HepG2 (cell line): Measurements from ENCODE around the gene RPS6KC1. TPM values are rescaled to one million over a fixed set of nuclear protein-coding genes. Genes with fewer than 3 reads are reported as not detected.

Source experiments
- ATAC-seq: fragments of 200-7000 bp; cut with Tn5 transposase; 3 replicates; pipeline ENCODE4 v1.9.1; 2020; ENCODE audit warnings: mild to moderate bottlenecking, moderate library complexity
- BruUV-seq: library from RNA; stranded (reverse); fragments of 400-500 nt; replicated peaks from 2 replicates; lab custom pipeline; 2021; lab: Mats Ljungman, UMichigan
- CTCF ChIA-PET: fragments of 300-600 bp; formaldehyde crosslinking; extraction: SDS; loops from one replicate; lab custom pipeline; 2021; ENCODE audit warnings: low total read pairs, inconsistent platforms, low intra/inter-chr PET ratio; lab: Yijun Ruan, JAX
- POLR2A ChIA-PET: fragments of 350-600 bp; sonication (Branson Sonifier 250); formaldehyde crosslinking; loops from one replicate; lab custom pipeline; 2020; ENCODE audit warnings: antibody characterized with exemption, inconsistent platforms; lab: Yijun Ruan, JAX
- DNase-seq: peaks from one replicate; pipeline ENCODE4 v3.0.0-alpha.2; 2015; ENCODE audit warnings: low spot score
- FAIRE-seq: peaks from 3 replicates; lab custom pipeline; 2011; peaks lifted over from hg19 to GRCh38; lab: Jason Lieb, UNC
- H2AFZ ChIP-seq: one replicate; pipeline ENCODE4 v1.6.1; 2011; ENCODE audit warnings: low read length, inconsistent platforms
- H3K27ac ChIP-seq: fragments of 300-600 bp; 3 replicates; pipeline ENCODE4 v1.8.0; 2011; ENCODE audit warnings: mixed run types, mild to moderate bottlenecking, mixed read lengths, low read length, inconsistent platforms; ENCODE audit not compliant: insufficient read depth; ENCODE audit errors: extremely low read length
- H3K27me3 ChIP-seq, 2 experiments: fragments of 200-600 bp in 1 of 2; 2 replicates in 1 of 2; 3 replicates in 1 of 2; pipeline versions ENCODE4 v1.6.0 to v1.8.0; 2011; ENCODE audit warnings: low read length in 2 of 2, mild to moderate bottlenecking in 2 of 2, moderate library complexity in 2 of 2, inconsistent platforms in 1 of 2; ENCODE audit not compliant: insufficient read depth in 2 of 2, control insufficient read depth in 1 of 2
- H3K36me3 ChIP-seq, 2 experiments: fragments of 200-600 bp in 1 of 2; replicated peaks in 1 of 2; 2 replicates in 1 of 2; 3 replicates in 1 of 2; pipeline versions ENCODE4 v1.5.1 to v1.8.0; 2011; ENCODE audit warnings: low read length in 2 of 2, inconsistent platforms in 1 of 2; ENCODE audit not compliant: insufficient read depth in 2 of 2, control insufficient read depth in 1 of 2
- H3K4me1 ChIP-seq: 2 replicates; pipeline ENCODE4 v1.5.1; 2012; ENCODE audit warnings: low read length, inconsistent platforms; ENCODE audit not compliant: insufficient read depth
- H3K4me2 ChIP-seq: 2 replicates; pipeline ENCODE4 v1.6.0; 2011; ENCODE audit warnings: low read depth, low read length, inconsistent platforms
- H3K4me3 ChIP-seq, 3 experiments: fragments of 200-600 bp in 1 of 3; sonication (generic), shearing (Covaris generic) in 1 of 3; replicated peaks in 1 of 3; 2 replicates each; pipeline ENCODE4 v1.5.1; 2011 to 2016; ENCODE audit warnings: low read length in 3 of 3, inconsistent platforms in 2 of 3, low read depth in 2 of 3, mild to moderate bottlenecking in 2 of 3, control low read depth in 1 of 3, mixed read lengths in 1 of 3; ENCODE audit not compliant: insufficient read depth in 1 of 3
- H3K79me2 ChIP-seq: one replicate; pipeline ENCODE4 v1.6.1; 2011; ENCODE audit warnings: low read length, inconsistent platforms; ENCODE audit not compliant: insufficient read depth
- H3K9ac ChIP-seq: 2 replicates; pipeline ENCODE4 v1.6.0; 2011; ENCODE audit warnings: mild to moderate bottlenecking, low read depth, low read length, inconsistent platforms; ENCODE audit not compliant: insufficient read depth
- H3K9me3 ChIP-seq: 2 replicates; pipeline ENCODE4 v1.5.1; 2012; ENCODE audit warnings: mild to moderate bottlenecking, low read length
- H4K20me1 ChIP-seq: 2 replicates; pipeline ENCODE4 v1.6.0; 2011; ENCODE audit warnings: inconsistent platforms, mild to moderate bottlenecking, low read length, moderate library complexity; ENCODE audit not compliant: insufficient read depth
- EZH2 ChIP-seq: conservative IDR thresholded peaks from 2 replicates; pipeline ENCODE4 v1.6.1; 2012; ENCODE audit warnings: mild to moderate bottlenecking, low read depth, low read length, moderate library complexity
- HDAC1 ChIP-seq: sonication (generic); formaldehyde crosslinking; IDR thresholded peaks from 2 replicates; pipeline ENCODE4 v1.5.1; 2020; ENCODE audit warnings: mild to moderate bottlenecking, missing genetic modification reagents
- MEIS2 ChIP-seq: sonication (generic); formaldehyde crosslinking; IDR thresholded peaks from 2 replicates; pipeline ENCODE4 v1.9.0; 2021; ENCODE audit warnings: mild to moderate bottlenecking, missing genetic modification reagents
- SMAD9 ChIP-seq: sonication (generic); formaldehyde crosslinking; IDR thresholded peaks from 2 replicates; pipeline ENCODE4 v1.5.1; 2020; ENCODE audit warnings: mild to moderate bottlenecking, missing genetic modification reagents
- TARDBP ChIP-seq: sonication (generic); formaldehyde crosslinking; IDR thresholded peaks from 2 replicates; pipeline ENCODE4 v1.8.0; 2022; ENCODE audit warnings: mild to moderate bottlenecking, missing genetic modification reagents
- ZBTB1 ChIP-seq: sonication (generic); formaldehyde crosslinking; IDR thresholded peaks from 2 replicates; pipeline ENCODE4 v1.4.0; 2020; ENCODE audit warnings: missing genetic modification reagents, borderline replicate concordance
- ZBTB38 ChIP-seq: sonication (generic); formaldehyde crosslinking; IDR thresholded peaks from 2 replicates; pipeline ENCODE4 v1.5.1; 2020; ENCODE audit warnings: mild to moderate bottlenecking, missing genetic modification reagents
- ZBTB42 ChIP-seq: sonication (generic); formaldehyde crosslinking; IDR thresholded peaks from 2 replicates; pipeline ENCODE4 v1.5.0; 2020; ENCODE audit warnings: mild to moderate bottlenecking, missing genetic modification reagents
- ZNF10 ChIP-seq: sonication (generic); formaldehyde crosslinking; IDR thresholded peaks from 2 replicates; pipeline ENCODE4 v1.4.0; 2020; ENCODE audit warnings: mild to moderate bottlenecking, low read depth, missing genetic modification reagents, borderline replicate concordance
- ZNF292 ChIP-seq: sonication (generic); formaldehyde crosslinking; IDR thresholded peaks from 2 replicates; pipeline ENCODE4 v1.8.1; 2022; ENCODE audit warnings: mild to moderate bottlenecking, low read depth, missing genetic modification reagents, borderline replicate concordance
- ZNF530 ChIP-seq: sonication (generic); formaldehyde crosslinking; IDR thresholded peaks from 2 replicates; pipeline ENCODE4 v1.5.0; 2020; ENCODE audit warnings: low read depth, mild to moderate bottlenecking, missing genetic modification reagents
- ZNF724P ChIP-seq: sonication (generic); formaldehyde crosslinking; IDR thresholded peaks from 2 replicates; pipeline ENCODE4 v1.8.0; 2022; ENCODE audit warnings: missing genetic modification reagents, borderline replicate concordance
- ZSCAN29 ChIP-seq: sonication (generic); formaldehyde crosslinking; conservative IDR thresholded peaks from 2 replicates; pipeline ENCODE4 v1.4.0; 2020; ENCODE audit warnings: mild to moderate bottlenecking, missing genetic modification reagents
- WGBS: methylation state at CpG from one replicate; pipeline ENCODE4 v1.1.6; 2017; ENCODE audit warnings: low lambda C conversion rate; 5-methylcytosine and 5-hydroxymethylcytosine counted together
- in situ Hi-C: cut with HindIII; loops from 2 replicates; pipeline ENCODE4 v1.10.0; 2017; ENCODE audit warnings: low pct_unique_long_range_greater_than_20kb; ENCODE audit not compliant: extremely low pct_ligation_motif_present
- intact Hi-C: fragments of 100-400 bp; cut with micrococcal nuclease; formaldehyde crosslinking; loops from one replicate; pipeline ENCODE4 v1.10.0; 2022; ENCODE audit not compliant: unreplicated experiment
- polyA plus RNA-seq, 8 experiments: library from polyadenylated mRNA; depleted of rRNA in 3 of 8; stranded (reverse) in 7 of 8; unstranded in 1 of 8; fragments of >200 nt; fragmentation: Illumina TruSeq in 4 of 8; extraction: Trizol in 4 of 8; gene quantifications; 2 replicates each; pipeline versions ENCODE4 v1.2.1 to v1.2.3, GENCODE V29; 2011 to 2016; ENCODE audit warnings: low read depth in 4 of 8, missing spikeins in 1 of 8, mixed read lengths in 1 of 8; ENCODE audit not compliant: insufficient read depth in 1 of 8
- total RNA-seq, 5 experiments: library from RNA; depleted of rRNA; stranded (reverse); fragments of >200 nt; fragmentation: Illumina TruSeq; extraction: Trizol; gene quantifications; 2 replicates each; pipeline ENCODE4 v1.2.3, GENCODE V29; 2016; ENCODE audit warnings: low read depth in 1 of 5
- TF ChIP-seq, protein P1 (sequence below): sonication (generic); formaldehyde crosslinking; IDR thresholded peaks from 2 replicates; pipeline ENCODE4 v1.4.0; 2020; ENCODE audit warnings: low read depth, mild to moderate bottlenecking, missing genetic modification reagents
- TF ChIP-seq, protein P2 (sequence below): sonication (generic); formaldehyde crosslinking; IDR thresholded peaks from 2 replicates; pipeline ENCODE4 v1.9.0; 2021; ENCODE audit warnings: missing genetic modification reagents, mild to moderate bottlenecking, borderline replicate concordance

Gene RPS6KC1
- total and polyA plus RNA-seq, 2 of the 13 experiments (the other 11 are each of a cell fraction or from before 2014, with no cell fraction given) = 11.0 to 25.2 TPM

DNA sequence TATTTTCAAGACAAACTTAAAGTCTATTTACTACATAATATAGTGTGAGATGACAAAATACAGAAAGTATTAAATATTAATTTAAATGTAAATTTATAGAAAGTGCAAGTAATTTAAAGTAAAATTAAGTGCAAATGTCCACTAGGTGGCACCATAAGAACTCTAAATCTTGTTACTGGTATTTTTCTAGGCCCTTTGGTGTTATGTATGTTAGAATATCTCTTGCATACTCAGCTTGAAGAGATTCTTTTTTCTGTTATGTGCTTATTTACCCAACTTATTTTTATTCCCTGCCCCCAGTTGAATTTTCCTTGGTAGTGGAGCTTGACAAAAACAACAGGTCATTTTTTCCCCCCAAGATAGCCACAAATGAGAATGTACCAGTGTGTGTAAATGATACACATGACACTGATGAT is 71.5 kb downstream of the RPS6KC1 start (continued):
- TF ChIP-seq ZNF292 (CRISPR knock-in tag) (no peak), TARDBP (CRISPR knock-in tag) (no peak), ZNF10 (CRISPR knock-in tag) (no peak)

DNA sequence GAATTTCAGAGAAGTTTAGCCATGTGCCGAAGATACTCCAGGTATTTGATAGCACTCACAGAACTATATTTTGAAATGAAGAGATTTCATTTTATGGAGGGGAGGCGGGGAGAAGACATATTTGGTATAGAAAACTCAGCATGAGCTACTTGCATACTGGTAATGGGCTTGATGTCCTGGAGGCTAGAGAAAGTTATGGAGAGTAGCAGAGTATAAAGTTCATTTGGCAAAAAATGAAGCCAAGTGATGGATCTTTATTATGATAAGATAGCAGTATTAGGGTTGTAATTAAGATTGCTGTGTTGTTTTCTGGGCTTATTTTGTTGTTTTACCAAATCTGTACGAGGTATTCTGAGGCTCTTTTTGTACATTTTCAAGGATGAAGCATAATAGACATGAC is 72.0 kb downstream of the RPS6KC1 start:
- in situ Hi-C loops (loop anchor here (10.0 kb wide), 1 partner anchor 1002 kb away; no protein-coding TSS in a partner anchor), intact Hi-C loops (loop anchor here (5.0 to 10.0 kb wide), 4 partner anchors 119 to 1202 kb away; no protein-coding TSS in a partner anchor)
- POLR2A ChIA-PET = no interaction called here
- CTCF ChIA-PET = interaction anchor here (2.1 kb wide), 1 partner anchor 1206 kb away, joined by 4 read pairs; no protein-coding TSS in a partner anchor
- Histone ChIP-seq H3K4me2 (no peak overlapping the region), H4K20me1 (no peaks in the 10 kb centered on the region), H2AFZ (no peak overlapping the region), H3K9me3 (no peaks in the 10 kb centered on the region), H3K36me3 (no peaks in the 10 kb centered on the region; a peak in 1 of 5 replicates), H3K4me1 (peaks cover 19% of the 10 kb centered on the region), H3K4me3 (no peak overlapping the region), H3K27ac (no peak overlapping the region), H3K27me3 (no peaks in the 10 kb centered on the region), H3K9ac (no peak overlapping the region), H3K79me2 (no peaks in the 10 kb centered on the region)
- FAIRE-seq (no peak), DNase-seq (no peak), ATAC-seq (no peak)
- TF ChIP-seq, protein P1, sequence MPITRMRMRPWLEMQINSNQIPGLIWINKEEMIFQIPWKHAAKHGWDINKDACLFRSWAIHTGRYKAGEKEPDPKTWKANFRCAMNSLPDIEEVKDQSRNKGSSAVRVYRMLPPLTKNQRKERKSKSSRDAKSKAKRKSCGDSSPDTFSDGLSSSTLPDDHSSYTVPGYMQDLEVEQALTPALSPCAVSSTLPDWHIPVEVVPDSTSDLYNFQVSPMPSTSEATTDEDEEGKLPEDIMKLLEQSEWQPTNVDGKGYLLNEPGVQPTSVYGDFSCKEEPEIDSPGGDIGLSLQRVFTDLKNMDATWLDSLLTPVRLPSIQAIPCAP (CRISPR knock-in tag) = no peak
- TF ChIP-seq ZNF530 (CRISPR knock-in tag) (no peak), HDAC1 (no peak), SMAD9 (CRISPR knock-in tag) (no peak), ZBTB1 (CRISPR knock-in tag) (no peak), ZBTB42 (CRISPR knock-in tag) (no peak), ZNF724P (CRISPR knock-in tag) (no peak), MEIS2 (CRISPR knock-in tag) (no peak), ZSCAN29 (no peak), EZH2 (no peak), ZBTB38 (CRISPR knock-in tag) (no peak)
- TF ChIP-seq, protein P2, sequence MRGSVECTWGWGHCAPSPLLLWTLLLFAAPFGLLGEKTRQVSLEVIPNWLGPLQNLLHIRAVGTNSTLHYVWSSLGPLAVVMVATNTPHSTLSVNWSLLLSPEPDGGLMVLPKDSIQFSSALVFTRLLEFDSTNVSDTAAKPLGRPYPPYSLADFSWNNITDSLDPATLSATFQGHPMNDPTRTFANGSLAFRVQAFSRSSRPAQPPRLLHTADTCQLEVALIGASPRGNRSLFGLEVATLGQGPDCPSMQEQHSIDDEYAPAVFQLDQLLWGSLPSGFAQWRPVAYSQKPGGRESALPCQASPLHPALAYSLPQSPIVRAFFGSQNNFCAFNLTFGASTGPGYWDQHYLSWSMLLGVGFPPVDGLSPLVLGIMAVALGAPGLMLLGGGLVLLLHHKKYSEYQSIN = no peak
- BruUV-seq = no TSS peak
- WGBS = 95% methylated on average over 3 of the region's 3 CpGs
